Esophagus squamous epithelium (tissue), 5 donors: ENCODE data around the gene PRKCZ. TPM values are rescaled to one million over a fixed set of nuclear protein-coding genes. Genes with fewer than 3 reads are reported as not detected.

ENCODE experiments used
- DNase-seq: peaks from one replicate; lab custom pipeline; 2025; lab: John Stamatoyannopoulos, UW
- H3K27ac ChIP-seq, 4 donors: fragments of 200-600 bp; sonication (generic); one replicate each; pipeline ENCODE4 v1.5.1; 2016 to 2019; ENCODE audit warnings: mild to moderate bottlenecking in 1 of 4
- H3K27me3 ChIP-seq, 4 donors: fragments of 200-600 bp; sonication (generic); 1 replicate in 3 of 4; 2 replicates in 1 of 4; pipeline versions ENCODE4 v1.5.1 to v1.6.0; 2017 to 2021; ENCODE audit warnings: antibody characterized with exemption in 1 of 4
- H3K36me3 ChIP-seq, 3 donors: fragments of 200-600 bp; sonication (generic); one replicate each; pipeline ENCODE4 v1.5.1; 2016 to 2019
- H3K4me1 ChIP-seq, 3 donors: fragments of 200-600 bp; sonication (generic); one replicate each; pipeline ENCODE4 v1.5.1; 2017 to 2019
- H3K4me3 ChIP-seq, 4 donors: fragments of 200-600 bp; sonication (generic); 1 replicate in 3 of 4; 2 replicates in 1 of 4; pipeline ENCODE4 v1.5.1; 2016 to 2019; ENCODE audit warnings: mild to moderate bottlenecking in 2 of 4, moderate library complexity in 1 of 4
- H3K9me3 ChIP-seq, 3 donors: fragments of 200-600 bp; sonication (generic); one replicate each; pipeline ENCODE4 v1.5.1; 2016 to 2019
- POLR2A ChIP-seq, 4 donors: fragments of 450-650 bp; IDR thresholded peaks; one replicate each; pipeline ENCODE4 v1.6.1; 2017; ENCODE audit warnings: antibody characterized with exemption in 4 of 4, mild to moderate bottlenecking in 4 of 4, moderate library complexity in 3 of 4
- WGBS, 2 donors: methylation state at CpG; one replicate each; pipeline ENCODE4 v1.1.5; 2018; 5-methylcytosine and 5-hydroxymethylcytosine counted together
- intact Hi-C: fragments of 100-400 bp; cut with DNase I; formaldehyde crosslinking; loops from one replicate; pipeline ENCODE4 v1.15.0; 2022
- total RNA-seq, 4 donors: library from RNA; depleted of rRNA; stranded (reverse); fragments of >200 nt; gene quantifications; one replicate each; pipeline ENCODE4 v1.1.0, GENCODE V29; 2016
- TF ChIP-seq, protein P1 (sequence below), 6 experiments: fragments of 450-650 bp in 4 of 6; fragments of 200-600 bp in 2 of 6; sonication (generic) in 2 of 6; IDR thresholded peaks; one replicate each; pipeline ENCODE4 v1.5.1; 2016 to 2019; ENCODE audit warnings: antibody characterized with exemption in 6 of 6, mild to moderate bottlenecking in 4 of 6, moderate library complexity in 4 of 6
- donor health status: DM: yes; HTN: yes; CAD: no.

Gene PRKCZ
- total RNA-seq, 4 donors from 2014 or later = 14.5 to 23.8 (median 17.5) TPM

DNA sequence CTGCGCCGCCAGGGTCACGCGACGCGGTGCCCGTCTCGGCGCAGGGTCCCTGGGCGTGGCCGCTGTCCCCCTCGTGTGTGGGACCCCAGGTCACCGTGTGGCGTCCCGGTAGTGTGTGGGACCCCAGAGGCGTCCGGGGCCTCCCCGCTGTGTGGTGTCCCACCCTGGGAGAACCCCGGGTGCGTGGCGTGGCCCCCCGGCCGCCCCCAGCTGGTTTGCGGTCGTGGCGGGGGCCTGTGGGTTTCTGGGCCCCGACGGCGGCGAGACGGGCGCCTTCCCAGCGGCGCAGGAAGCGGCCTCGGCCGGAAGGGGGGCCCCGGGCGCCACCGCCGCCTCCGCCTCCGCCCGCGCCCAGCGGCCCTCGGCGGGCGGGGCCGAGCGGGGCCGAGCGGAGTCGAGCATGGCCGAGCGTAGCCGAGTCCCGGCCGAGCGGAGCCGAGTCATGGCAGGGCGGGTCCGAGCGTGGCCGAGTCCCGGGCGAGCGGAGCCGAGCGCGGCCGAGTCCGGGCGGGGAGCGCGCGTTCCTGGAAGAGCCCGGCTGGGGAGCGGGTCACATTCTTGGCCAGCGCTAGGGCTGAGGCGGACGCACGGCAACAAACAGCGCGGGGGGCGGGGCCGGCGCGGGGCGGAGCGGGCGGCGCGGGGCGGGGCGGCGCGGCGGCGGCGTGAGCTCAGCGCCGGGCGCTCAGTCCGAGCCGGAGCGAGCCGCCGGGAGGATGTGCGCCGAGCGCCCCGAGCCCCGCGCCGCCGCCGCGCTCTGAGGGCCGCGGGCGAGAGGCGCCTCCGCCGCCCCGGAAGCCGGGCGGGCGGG lies 177.3 kb downstream of the PRKCZ start:
- no peaks in the 10 kb centered on the region for H3K27me3 ChIP-seq
- WGBS, 2 donors = no CpG with 5 or more reads among the region's 129 CpGs
- intact Hi-C loops = no loop called here
- peak overlapping the region; percentile 65 to 97 (median 88) for H3K4me3 ChIP-seq
- peak; percentile 52 for DNase-seq
- peak overlapping the region; percentile 97 to 100 (median 99) for H3K27ac ChIP-seq
- peak in 2 of 4 donors; percentile 80 to 82 for TF ChIP-seq POLR2A (IDR thresholded peaks at IDR 0.05)
- TF ChIP-seq, protein P1, sequence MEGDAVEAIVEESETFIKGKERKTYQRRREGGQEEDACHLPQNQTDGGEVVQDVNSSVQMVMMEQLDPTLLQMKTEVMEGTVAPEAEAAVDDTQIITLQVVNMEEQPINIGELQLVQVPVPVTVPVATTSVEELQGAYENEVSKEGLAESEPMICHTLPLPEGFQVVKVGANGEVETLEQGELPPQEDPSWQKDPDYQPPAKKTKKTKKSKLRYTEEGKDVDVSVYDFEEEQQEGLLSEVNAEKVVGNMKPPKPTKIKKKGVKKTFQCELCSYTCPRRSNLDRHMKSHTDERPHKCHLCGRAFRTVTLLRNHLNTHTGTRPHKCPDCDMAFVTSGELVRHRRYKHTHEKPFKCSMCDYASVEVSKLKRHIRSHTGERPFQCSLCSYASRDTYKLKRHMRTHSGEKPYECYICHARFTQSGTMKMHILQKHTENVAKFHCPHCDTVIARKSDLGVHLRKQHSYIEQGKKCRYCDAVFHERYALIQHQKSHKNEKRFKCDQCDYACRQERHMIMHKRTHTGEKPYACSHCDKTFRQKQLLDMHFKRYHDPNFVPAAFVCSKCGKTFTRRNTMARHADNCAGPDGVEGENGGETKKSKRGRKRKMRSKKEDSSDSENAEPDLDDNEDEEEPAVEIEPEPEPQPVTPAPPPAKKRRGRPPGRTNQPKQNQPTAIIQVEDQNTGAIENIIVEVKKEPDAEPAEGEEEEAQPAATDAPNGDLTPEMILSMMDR (IDR thresholded peaks at IDR 0.05) = peak in 3 of 6 experiments; percentile 23 to 40 (median 35)
- H3K36me3 ChIP-seq = no peaks in the 10 kb centered on the region
- H3K4me1 ChIP-seq = peaks cover 25 to 49% (median 40%) of the 10 kb centered on the region in 3 donors
- no peaks in the 10 kb centered on the region for H3K9me3 ChIP-seq

DNA sequence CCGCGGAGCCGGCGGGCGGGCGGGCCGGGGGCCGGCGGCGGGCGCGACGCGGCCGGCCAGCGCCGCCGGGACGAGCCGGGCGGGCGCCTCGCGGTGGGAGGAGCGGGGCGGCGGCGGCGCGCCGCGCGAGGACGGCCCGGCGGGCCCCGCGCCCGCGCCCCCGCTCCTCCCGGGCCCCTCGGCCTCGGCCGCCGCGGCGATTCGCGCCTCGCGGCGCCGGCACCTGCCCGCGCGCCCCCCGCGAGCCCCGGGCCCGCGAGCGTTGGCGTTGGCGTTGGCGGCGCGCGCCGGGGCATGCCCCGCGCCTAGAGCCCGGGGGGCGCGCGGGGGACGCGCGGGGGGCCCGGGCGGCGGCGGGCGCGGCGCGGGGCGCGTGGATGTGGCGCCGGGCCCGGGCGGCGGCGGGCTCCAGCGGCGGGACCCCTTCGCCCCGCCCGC lies 178.0 kb downstream of the PRKCZ start, which contains the start of gene SKI:
Gene SKI, plus strand, starts transcription at position 163 of the 438 bp plus-strand sequence. CDS start 448 bp downstream, outside the sequence.
- DNase-seq = no peak
- no peaks in the 10 kb centered on the region for H3K27me3 ChIP-seq
- TF ChIP-seq, protein P1 (IDR thresholded peaks at IDR 0.05) = no peak
- no peak for TF ChIP-seq POLR2A (IDR thresholded peaks at IDR 0.05)
- H3K27ac ChIP-seq = peak within 1 kb of the TSS; percentile 97 to 100 (median 99)
- H3K4me3 ChIP-seq = peak within 1 kb of the TSS; percentile 66 to 97 (median 88)
- no CpG with 5 or more reads among the region's 100 CpGs for WGBS, 2 donors
- intact Hi-C loops = no loop called here
- peaks cover 31 to 55% (median 46%) of the 10 kb centered on the region in 3 donors for H3K4me1 ChIP-seq
- no peaks in the 10 kb centered on the region for H3K9me3 ChIP-seq
- no peaks in the 10 kb centered on the region for H3K36me3 ChIP-seq

DNA sequence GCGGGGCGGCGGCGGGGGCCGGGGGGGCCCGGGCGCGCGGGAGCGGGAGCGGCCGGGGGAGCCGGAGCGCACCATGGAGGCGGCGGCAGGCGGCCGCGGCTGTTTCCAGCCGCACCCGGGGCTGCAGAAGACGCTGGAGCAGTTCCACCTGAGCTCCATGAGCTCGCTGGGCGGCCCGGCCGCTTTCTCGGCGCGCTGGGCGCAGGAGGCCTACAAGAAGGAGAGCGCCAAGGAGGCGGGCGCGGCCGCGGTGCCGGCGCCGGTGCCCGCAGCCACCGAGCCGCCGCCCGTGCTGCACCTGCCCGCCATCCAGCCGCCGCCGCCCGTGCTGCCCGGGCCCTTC lies 178.5 kb downstream of the PRKCZ start:
- no CpG with 5 or more reads among the region's 50 CpGs for WGBS, 2 donors
- Histone ChIP-seq H3K4me3 (peak overlapping the region; percentile 42 to 77 (median 68)), H3K36me3 (no peaks in the 10 kb centered on the region), H3K4me1 (peaks cover 36 to 60% (median 51%) of the 10 kb centered on the region in 3 donors), H3K9me3 (no peaks in the 10 kb centered on the region), H3K27me3 (no peaks in the 10 kb centered on the region), H3K27ac (peak overlapping the region; percentile 82 to 94 (median 91))
- intact Hi-C loops = no loop called here
- TF ChIP-seq, protein P1 (IDR thresholded peaks at IDR 0.05) = no peak
- no peak for TF ChIP-seq POLR2A (IDR thresholded peaks at IDR 0.05)
- no peak for DNase-seq

DNA sequence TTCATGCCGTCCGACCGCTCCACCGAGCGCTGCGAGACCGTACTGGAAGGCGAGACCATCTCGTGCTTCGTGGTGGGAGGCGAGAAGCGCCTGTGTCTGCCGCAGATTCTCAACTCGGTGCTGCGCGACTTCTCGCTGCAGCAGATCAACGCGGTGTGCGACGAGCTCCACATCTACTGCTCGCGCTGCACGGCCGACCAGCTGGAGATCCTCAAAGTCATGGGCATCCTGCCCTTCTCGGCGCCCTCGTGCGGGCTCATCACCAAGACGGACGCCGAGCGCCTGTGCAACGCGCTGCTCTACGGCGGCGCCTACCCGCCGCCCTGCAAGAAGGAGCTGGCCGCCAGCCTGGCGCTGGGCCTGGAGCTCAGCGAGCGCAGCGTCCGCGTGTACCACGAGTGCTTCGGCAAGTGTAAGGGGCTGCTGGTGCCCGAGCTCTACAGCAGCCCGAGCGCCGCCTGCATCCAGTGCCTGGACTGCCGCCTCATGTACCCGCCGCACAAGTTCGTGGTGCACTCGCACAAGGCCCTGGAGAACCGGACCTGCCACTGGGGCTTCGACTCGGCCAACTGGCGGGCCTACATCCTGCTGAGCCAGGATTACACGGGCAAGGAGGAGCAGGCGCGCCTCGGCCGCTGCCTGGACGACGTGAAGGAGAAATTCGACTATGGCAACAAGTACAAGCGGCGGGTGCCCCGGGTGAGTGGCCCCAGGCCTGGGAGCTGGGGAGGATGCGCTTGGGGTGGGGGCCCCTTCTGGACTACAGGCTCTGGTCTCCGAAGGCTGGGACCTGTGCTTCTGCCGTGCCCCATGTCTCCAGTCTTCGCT lies 179.0 kb downstream of the PRKCZ start:
- WGBS, 2 donors = 17% methylated on average over 3 of the region's 77 CpGs; no CpG with 5 or more reads in 1 of the 2 donors
- Histone ChIP-seq H3K36me3 (no peaks in the 10 kb centered on the region), H3K27ac (peak overlapping the region; percentile 82 to 94 (median 91)), H3K4me3 (peak overlapping the region; percentile 42 to 77 (median 68)), H3K9me3 (no peaks in the 10 kb centered on the region), H3K27me3 (no peaks in the 10 kb centered on the region), H3K4me1 (peaks cover 42 to 66% (median 57%) of the 10 kb centered on the region in 3 donors)
- TF ChIP-seq, protein P1 (IDR thresholded peaks at IDR 0.05) = peak in 1 of 6 experiments; percentile 7
- TF ChIP-seq POLR2A (IDR thresholded peaks at IDR 0.05) = peak in 1 of 4 donors; percentile 39
- intact Hi-C loops = no loop called here
- no peak for DNase-seq
